Hepatocyte (in vitro differentiated cells): ENCODE data around the gene TMEM167A. TPM values are rescaled to one million over a fixed set of nuclear protein-coding genes. Genes with fewer than 3 reads are reported as not detected.

ENCODE experiments used
- DNase-seq: peaks from one replicate; pipeline ENCODE4 v3.0.0-alpha.2; 2016; ENCODE audit warnings: low spot score
- H2AFZ ChIP-seq: fragments of 200-600 bp; sonication (generic); 2 replicates; pipeline ENCODE4 v1.6.0; 2016; ENCODE audit warnings: antibody characterized with exemption, mild to moderate bottlenecking
- H3K27ac ChIP-seq: fragments of 200-600 bp; sonication (generic); 2 replicates; pipeline ENCODE4 v1.5.1; 2016; ENCODE audit warnings: mild to moderate bottlenecking
- H3K27me3 ChIP-seq: fragments of 200-600 bp; sonication (generic); 2 replicates; pipeline ENCODE4 v1.6.1; 2016
- H3K36me3 ChIP-seq: fragments of 200-600 bp; sonication (generic); replicated peaks from 2 replicates; pipeline ENCODE4 v1.5.1; 2016; ENCODE audit warnings: low read depth; ENCODE audit not compliant: insufficient read depth
- H3K4me1 ChIP-seq: fragments of 200-600 bp; sonication (generic); 2 replicates; pipeline ENCODE4 v1.5.1; 2016; ENCODE audit warnings: mild to moderate bottlenecking, moderate library complexity; ENCODE audit not compliant: insufficient read depth
- H3K4me2 ChIP-seq: fragments of 200-600 bp; sonication (generic); 2 replicates; pipeline ENCODE4 v1.6.0; 2016
- H3K4me3 ChIP-seq: fragments of 200-600 bp; sonication (generic); 2 replicates; pipeline ENCODE4 v1.5.1; 2016; ENCODE audit warnings: mild to moderate bottlenecking
- H3K79me2 ChIP-seq: fragments of 200-600 bp; sonication (generic); 2 replicates; pipeline ENCODE4 v1.6.0; 2017; ENCODE audit warnings: mild to moderate bottlenecking
- H3K9me2 ChIP-seq: fragments of 200-600 bp; sonication (generic); replicated peaks from 2 replicates; pipeline ENCODE4 v1.6.0; 2017; ENCODE audit warnings: mild to moderate bottlenecking; ENCODE audit not compliant: insufficient read depth
- H3K9me3 ChIP-seq: fragments of 200-600 bp; sonication (generic); 2 replicates; pipeline ENCODE4 v1.5.1; 2016; ENCODE audit warnings: low read depth, mild to moderate bottlenecking
- H4K20me1 ChIP-seq: fragments of 200-600 bp; sonication (generic); 2 replicates; pipeline ENCODE4 v1.6.0; 2016; ENCODE audit warnings: mild to moderate bottlenecking; ENCODE audit not compliant: insufficient read depth, poor library complexity, severe bottlenecking
- CTCF ChIP-seq: fragments of 200-600 bp; sonication (generic); IDR thresholded peaks from 2 replicates; pipeline ENCODE4 v1.5.1; 2016; ENCODE audit warnings: antibody characterized with exemption, mild to moderate bottlenecking; ENCODE audit not compliant: poor library complexity
- EZH2 ChIP-seq: fragments of 200-600 bp; sonication (generic); IDR thresholded peaks from 2 replicates; pipeline ENCODE4 v1.6.1; 2016; ENCODE audit warnings: antibody characterized with exemption, mild to moderate bottlenecking, borderline replicate concordance
- EZH2phosphoT487 ChIP-seq: fragments of 200-600 bp; sonication (generic); IDR thresholded peaks from one replicate; pipeline ENCODE4 v1.6.1; 2018; ENCODE audit warnings: antibody characterized with exemption, mild to moderate bottlenecking, low read depth, moderate library complexity; ENCODE audit not compliant: unreplicated experiment, severe bottlenecking
- WGBS: methylation state at CpG from one replicate; pipeline ENCODE4 v1.1.6; 2016; ENCODE audit warnings: low lambda C conversion rate; ENCODE audit errors: missing lambda C conversion rate; 5-methylcytosine and 5-hydroxymethylcytosine counted together
- polyA plus RNA-seq: library from polyadenylated mRNA; unstranded; fragments of >200 nt; fragmentation: Nextera tagmentation; extraction: Ambion mirVana; gene quantifications from 2 replicates; pipeline ENCODE4 v1.2.1, GENCODE V29; 2016
- total RNA-seq: library from RNA; depleted of rRNA; stranded (reverse); fragments of >200 nt; gene quantifications from 2 replicates; pipeline ENCODE4 v1.2.3, GENCODE V29; 2014

The TMEM167A gene
- total and polyA plus RNA-seq, 2 experiments from 2014 or later = 140 to 174 TPM

- no peaks in the 10 kb centered on the region for H4K20me1 ChIP-seq
- H3K9me3 ChIP-seq = no peaks in the 10 kb centered on the region
- H3K27me3 ChIP-seq = no peaks in the 10 kb centered on the region
- H3K9me2 ChIP-seq = no peaks in the 10 kb centered on the region
- H2AFZ ChIP-seq = no peak overlapping the region
- H3K36me3 ChIP-seq = no peaks in the 10 kb centered on the region
- 24% methylated on average over 4 of the region's 4 CpGs for WGBS
- TF ChIP-seq EZH2phosphoT487 = no peak
- TF ChIP-seq CTCF = no peak
- no peak for TF ChIP-seq EZH2
- no peak for DNase-seq
- H3K4me1 ChIP-seq = peaks cover 5% of the 10 kb centered on the region
- no peaks in the 10 kb centered on the region for H3K79me2 ChIP-seq
- no peak overlapping the region for H3K4me3 ChIP-seq
- no peak overlapping the region for H3K27ac ChIP-seq
- no peak overlapping the region for H3K4me2 ChIP-seq
Observed at GRCh38 chr5:83022334-83022733, 54.9 kb downstream of the TMEM167A start.

DNA sequence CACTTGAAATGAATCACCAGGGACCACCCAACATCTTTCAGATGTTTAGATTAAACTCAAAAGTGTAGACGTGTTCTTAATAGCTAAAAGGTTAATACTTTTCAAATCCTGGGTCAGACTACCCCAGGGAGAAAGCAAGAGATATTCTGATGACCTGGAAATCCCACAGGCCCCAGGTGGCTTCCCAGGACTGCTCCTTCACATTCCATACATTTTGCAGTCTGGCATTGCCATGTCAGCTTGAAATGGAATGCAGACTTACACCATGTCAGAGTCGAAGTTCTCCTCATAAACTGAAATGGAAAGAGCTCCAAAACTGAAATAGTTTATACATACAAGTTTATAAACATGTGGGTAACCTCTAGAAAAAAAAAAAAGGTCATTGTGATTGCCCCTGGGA is 61.5 kb downstream of the TMEM167A start:
- no peaks in the 10 kb centered on the region for H3K9me3 ChIP-seq
- no peak for TF ChIP-seq EZH2phosphoT487
- WGBS = 5% methylated on average over 2 of the region's 2 CpGs
- no peak overlapping the region for H3K4me2 ChIP-seq
- H3K27ac ChIP-seq = no peak overlapping the region
- no peak overlapping the region for H2AFZ ChIP-seq
- no peak for DNase-seq
- no peak overlapping the region for H3K4me3 ChIP-seq
- no peaks in the 10 kb centered on the region for H4K20me1 ChIP-seq
- no peaks in the 10 kb centered on the region for H3K79me2 ChIP-seq
- H3K27me3 ChIP-seq = no peaks in the 10 kb centered on the region
- no peaks in the 10 kb centered on the region for H3K36me3 ChIP-seq
- no peaks in the 10 kb centered on the region for H3K4me1 ChIP-seq
- H3K9me2 ChIP-seq = no peaks in the 10 kb centered on the region

DNA sequence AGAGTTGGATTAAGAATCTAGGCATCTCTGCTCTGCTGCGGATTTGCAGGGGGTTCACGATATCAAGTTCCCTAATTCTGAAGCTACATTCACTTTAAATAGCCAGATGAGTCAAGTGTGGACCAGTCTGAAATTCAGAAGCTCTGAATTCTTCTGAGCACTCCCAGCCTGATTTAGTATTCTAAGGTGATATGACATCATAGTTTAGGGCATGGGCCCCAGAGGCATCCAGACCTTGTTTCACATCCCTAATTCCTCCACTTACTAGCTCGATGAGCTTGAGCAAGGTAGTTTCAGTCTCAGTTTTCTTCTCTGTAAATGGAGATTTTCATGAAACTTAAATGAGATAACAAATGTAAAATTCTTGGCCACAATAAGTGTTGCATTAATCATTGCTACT is 65.2 kb downstream of the TMEM167A start:
- WGBS = 94% methylated on average over 3 of the region's 3 CpGs

GRCh38 chr5:83009408-83009807 is 67.8 kb downstream of the TMEM167A start:
- H3K27ac ChIP-seq = no peak overlapping the region
- no peaks in the 10 kb centered on the region for H3K9me3 ChIP-seq
- no peaks in the 10 kb centered on the region for H3K36me3 ChIP-seq
- no peak overlapping the region for H3K4me3 ChIP-seq
- no peaks in the 10 kb centered on the region for H3K4me1 ChIP-seq
- H3K79me2 ChIP-seq = no peaks in the 10 kb centered on the region
- WGBS = 64% methylated on average over 1 of the region's 1 CpG
- no peak for DNase-seq
- no peaks in the 10 kb centered on the region for H4K20me1 ChIP-seq
- H3K4me2 ChIP-seq = no peak overlapping the region
- TF ChIP-seq EZH2phosphoT487 (no peak), EZH2 (no peak), CTCF (no peak)
- H3K9me2 ChIP-seq = no peaks in the 10 kb centered on the region
- no peak overlapping the region for H2AFZ ChIP-seq
- no peaks in the 10 kb centered on the region for H3K27me3 ChIP-seq

More for the DNA sequence above, 65.2 kb downstream of the TMEM167A start:
- Histone ChIP-seq H3K79me2 (no peaks in the 10 kb centered on the region), H4K20me1 (no peaks in the 10 kb centered on the region), H3K9me3 (no peaks in the 10 kb centered on the region), H3K4me1 (no peaks in the 10 kb centered on the region), H2AFZ (no peak overlapping the region), H3K4me2 (no peak overlapping the region), H3K4me3 (no peak overlapping the region), H3K27me3 (no peaks in the 10 kb centered on the region), H3K9me2 (no peaks in the 10 kb centered on the region), H3K36me3 (no peaks in the 10 kb centered on the region), H3K27ac (no peak overlapping the region)
- TF ChIP-seq EZH2phosphoT487 (no peak), EZH2 (no peak), CTCF (no peak)
- no peak for DNase-seq
